Measurements from ENCODE around the gene SCMH1.

- no peak for TF ChIP-seq CTCF (IDR thresholded peaks at IDR 0.05; ENCODE audit: low read depth, low read length)
- no peak for TF ChIP-seq EZH2phosphoT487 (IDR thresholded peaks at IDR 0.05; ENCODE audit: low read depth)
Observed at GRCh38 chr1:40985875-40986274, 256.2 kb downstream of the SCMH1 start.

Measured in OCI-LY3 (cell line).